Endothelial cell of umbilical vein (primary cell): ENCODE data around the gene UBE2I. TPM values are rescaled to one million over a fixed set of nuclear protein-coding genes. Genes with fewer than 3 reads are reported as not detected.

Source experiments
- BruUV-seq: library from RNA; stranded (reverse); fragments of 400-500 nt; replicated peaks from 2 replicates; lab custom pipeline; 2021; lab: Mats Ljungman, UMichigan
- CTCF ChIA-PET: fragments of 300-600, 350-600 bp; sonication (Branson Sonifier 250); formaldehyde crosslinking; loops from one replicate; lab custom pipeline; 2021; ENCODE audit warnings: antibody characterized with exemption, inconsistent platforms; lab: Charles Lee
- POLR2A ChIA-PET: fragments of 300-600, 350-600 bp; sonication (Branson Sonifier 250); formaldehyde crosslinking; loops from one replicate; lab custom pipeline; 2021; ENCODE audit warnings: antibody characterized with exemption, inconsistent platforms; lab: Charles Lee
- DNase-seq: peaks from one replicate; pipeline ENCODE4 v3.0.0-alpha.2; 2011; ENCODE audit warnings: low read depth, low spot score
- FAIRE-seq: peaks from 2 replicates; lab custom pipeline; 2011; peaks lifted over from hg19 to GRCh38; lab: Jason Lieb, UNC
- H2AFZ ChIP-seq: 2 replicates; pipeline ENCODE4 v1.6.0; 2012; ENCODE audit warnings: low read depth, low read length, control low read depth, inconsistent platforms
- H3K27ac ChIP-seq: 2 replicates; pipeline ENCODE4 v1.5.1; 2011; ENCODE audit warnings: low read depth, mild to moderate bottlenecking, control low read depth, low read length, moderate library complexity; ENCODE audit not compliant: insufficient read depth
- H3K27me3 ChIP-seq, 2 experiments: 2 replicates each; pipeline versions ENCODE4 v1.6.0 to v1.6.1; 2011; ENCODE audit warnings: low read length in 2 of 2, mixed read lengths in 1 of 2; ENCODE audit not compliant: control insufficient read depth in 2 of 2, insufficient read depth in 2 of 2
- H3K36me3 ChIP-seq, 2 experiments: 2 replicates in 1 of 2; 3 replicates in 1 of 2; pipeline ENCODE4 v1.5.1; 2011; ENCODE audit warnings: low read length in 2 of 2, mild to moderate bottlenecking in 1 of 2, moderate library complexity in 1 of 2; ENCODE audit not compliant: control insufficient read depth in 2 of 2, insufficient read depth in 2 of 2; ENCODE audit errors: extremely low read depth in 1 of 2
- H3K4me1 ChIP-seq: 3 replicates; pipeline ENCODE4 v1.5.1; 2011; ENCODE audit warnings: mild to moderate bottlenecking, low read length; ENCODE audit not compliant: control insufficient read depth, insufficient read depth; ENCODE audit errors: extremely low read depth
- H3K4me2 ChIP-seq: 2 replicates; pipeline ENCODE4 v1.6.1; 2011; ENCODE audit warnings: low read length, control low read depth, mixed read lengths; ENCODE audit not compliant: insufficient read depth
- H3K4me3 ChIP-seq, 3 experiments: fragments of 200-600 bp in 1 of 3; sonication (generic), shearing (Covaris generic) in 1 of 3; replicated peaks in 1 of 3; 2 replicates each; pipeline ENCODE4 v1.5.1; 2011 to 2016; ENCODE audit warnings: control low read depth in 3 of 3, low read length in 3 of 3, mild to moderate bottlenecking in 2 of 3, inconsistent platforms in 1 of 3, low read depth in 1 of 3, moderate library complexity in 1 of 3; ENCODE audit not compliant: insufficient read depth in 1 of 3
- H3K79me2 ChIP-seq: 2 replicates; pipeline ENCODE4 v1.6.0; 2012; ENCODE audit warnings: low read length, inconsistent platforms; ENCODE audit not compliant: control insufficient read depth, insufficient read depth
- H3K9ac ChIP-seq: replicated peaks from 2 replicates; pipeline ENCODE3; 2011; ENCODE audit warnings: low read length, control low read depth; ENCODE audit not compliant: insufficient read depth; ENCODE audit errors: extremely low read depth
- H3K9me1 ChIP-seq: replicated peaks from 3 replicates; pipeline ENCODE4 v1.6.0; 2011; ENCODE audit warnings: mild to moderate bottlenecking, low read length; ENCODE audit not compliant: control insufficient read depth, insufficient read depth; ENCODE audit errors: extremely low read depth
- H3K9me3 ChIP-seq: replicated peaks from 2 replicates; pipeline ENCODE4 v1.5.1; 2012; ENCODE audit warnings: low read length, inconsistent platforms; ENCODE audit not compliant: control insufficient read depth, insufficient read depth
- H4K20me1 ChIP-seq: replicated peaks from 2 replicates; pipeline ENCODE3; 2011; ENCODE audit warnings: mild to moderate bottlenecking, low read length; ENCODE audit not compliant: control insufficient read depth, insufficient read depth; ENCODE audit errors: extremely low read depth
- EZH2 ChIP-seq: IDR thresholded peaks from 2 replicates; pipeline ENCODE4 v1.6.1; 2012; ENCODE audit warnings: borderline replicate concordance, low read depth, mild to moderate bottlenecking, moderate library complexity, low read length, inconsistent platforms; ENCODE audit not compliant: severe bottlenecking
- FOS ChIP-seq: IDR thresholded peaks from 2 replicates; pipeline ENCODE4 v1.6.1; 2011; ENCODE audit warnings: mild to moderate bottlenecking, low read length, moderate library complexity, borderline replicate concordance; ENCODE audit not compliant: insufficient read depth
- GATA2 ChIP-seq: IDR thresholded peaks from 2 replicates; pipeline ENCODE4 v1.7.0; 2011; ENCODE audit warnings: low read depth, mild to moderate bottlenecking, moderate library complexity, mixed read lengths, low read length; ENCODE audit not compliant: insufficient read length, insufficient read depth
- JUN ChIP-seq: IDR thresholded peaks from 2 replicates; pipeline ENCODE4 v1.6.1; 2011; ENCODE audit warnings: borderline replicate concordance, low read depth; ENCODE audit not compliant: insufficient read length, insufficient read depth
- MAX ChIP-seq: IDR thresholded peaks from 2 replicates; pipeline ENCODE4 v1.6.1; 2011; ENCODE audit not compliant: insufficient read depth, insufficient read length
- MYC ChIP-seq: IDR thresholded peaks from one replicate; pipeline ENCODE4 v1.6.1; 2011; ENCODE audit warnings: mild to moderate bottlenecking, low read depth, low read length
- POLR2A ChIP-seq: IDR thresholded peaks from 2 replicates; pipeline ENCODE4 v1.6.1; 2012; ENCODE audit warnings: low read depth, mild to moderate bottlenecking, control low read depth, low read length
- POLR2AphosphoS5 ChIP-seq: IDR thresholded peaks from 2 replicates; pipeline ENCODE4 v1.6.1; 2012; ENCODE audit warnings: low read depth, mild to moderate bottlenecking, control low read depth, low read length, moderate library complexity; ENCODE audit not compliant: insufficient read depth
- dilution Hi-C: fragments of 300-500 bp; cut with MboI; formaldehyde crosslinking; loops from one replicate; pipeline ENCODE4 v1.15.0; 2019; ENCODE audit warnings: low sequenced_read_pairs; ENCODE audit not compliant: extremely low pct_ligation_motif_present
- intact Hi-C: fragments of 100-400 bp; cut with micrococcal nuclease; formaldehyde crosslinking; loops from one replicate; pipeline ENCODE4 v1.10.0; 2022
- polyA plus RNA-seq, 4 experiments: library from polyadenylated mRNA; depleted of rRNA in 3 of 4; stranded (reverse) in 3 of 4; unstranded in 1 of 4; fragments of >200 nt; gene quantifications; 2 replicates each; pipeline versions ENCODE4 v1.2.1 to v1.2.3, GENCODE V29; 2011 to 2012; ENCODE audit warnings: missing spikeins in 1 of 4
- total RNA-seq: library from RNA; stranded (reverse); gene quantifications from 2 replicates; pipeline ENCODE4 v1.2.3, GENCODE V29; 2021
- TF ChIP-seq, protein P1 (sequence below), 2 donors: IDR thresholded peaks; 1 replicate in 1 of 2; 2 replicates in 1 of 2; pipeline ENCODE4 v1.5.1; 2011; ENCODE audit warnings: low read length in 2 of 2, mild to moderate bottlenecking in 2 of 2, moderate library complexity in 2 of 2, control low read depth in 1 of 2, inconsistent platforms in 1 of 2, low read depth in 1 of 2; ENCODE audit not compliant: insufficient read depth in 1 of 2; ENCODE audit errors: extremely low read depth in 1 of 2

UBE2I gene
- total and polyA plus RNA-seq, 2 donors (not counting 3 experiments of a cell fraction or from before 2014, with no cell fraction given): 122 to 233 TPM

DNA sequence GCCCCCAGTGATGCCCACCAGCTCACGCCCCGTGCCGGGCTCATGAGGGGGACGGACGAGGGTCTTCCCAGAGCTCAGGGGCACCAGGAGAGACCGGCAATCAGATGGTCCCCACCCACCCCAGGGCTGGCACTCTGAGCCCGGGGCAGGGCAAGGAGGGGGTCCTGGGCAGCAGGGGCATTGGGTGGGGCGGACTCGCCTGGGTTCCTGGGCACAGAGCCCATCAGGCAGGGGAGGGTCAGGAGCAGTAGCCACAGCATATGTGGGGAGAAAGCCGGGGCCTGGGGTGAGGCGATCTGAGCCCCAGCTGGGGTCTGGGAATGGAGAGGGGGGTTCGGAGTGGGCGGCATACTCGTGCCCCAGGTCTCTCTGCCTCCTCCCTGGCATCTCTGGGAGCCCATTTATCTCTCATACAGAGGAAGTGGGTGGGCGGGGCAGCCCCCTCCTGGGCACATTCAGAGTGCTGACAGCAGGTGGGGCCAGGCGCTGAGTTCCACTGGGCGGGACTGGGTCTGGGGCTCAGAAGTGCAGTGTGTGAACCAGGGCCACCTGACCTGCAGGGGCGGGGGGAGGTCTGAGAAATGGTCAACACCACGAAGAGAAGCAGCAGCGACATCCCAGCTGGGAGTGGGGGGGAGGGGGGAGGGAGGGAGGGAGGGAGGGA lies 20.5 kb upstream of the UBE2I start:
- DNase-seq (no peak), FAIRE-seq (no peak)
- no TSS peak for BruUV-seq
- no peaks in the 10 kb centered on the region for H3K9me3 ChIP-seq
- H3K4me3 ChIP-seq: no peak overlapping the region
- H3K4me2 ChIP-seq: no peak overlapping the region
- H3K36me3 ChIP-seq: no peaks in the 10 kb centered on the region
- intact Hi-C loops: no loop called here
- H3K27me3 ChIP-seq: peaks cover 17 to 18% of the 10 kb centered on the region in 2 experiments
- H3K9ac ChIP-seq: no peak overlapping the region
- no peaks in the 10 kb centered on the region for H3K79me2 ChIP-seq
- ChIA-PET CTCF (interaction anchor here (0.6 to 0.8 kb wide), 2 partner anchors 12 to 16 kb away, joined by 3 read pairs; no protein-coding TSS in a partner anchor), POLR2A (no interaction called here)
- dilution Hi-C loops: no loop called here
- no peaks in the 10 kb centered on the region for H4K20me1 ChIP-seq
- no peak for TF ChIP-seq MAX
- TF ChIP-seq EZH2: no peak
- no peak for TF ChIP-seq GATA2
- TF ChIP-seq FOS: no peak
- TF ChIP-seq POLR2A: no peak
- no peak for TF ChIP-seq JUN
- TF ChIP-seq MYC: no peak
- no peak for TF ChIP-seq POLR2AphosphoS5
- TF ChIP-seq, protein P1, sequence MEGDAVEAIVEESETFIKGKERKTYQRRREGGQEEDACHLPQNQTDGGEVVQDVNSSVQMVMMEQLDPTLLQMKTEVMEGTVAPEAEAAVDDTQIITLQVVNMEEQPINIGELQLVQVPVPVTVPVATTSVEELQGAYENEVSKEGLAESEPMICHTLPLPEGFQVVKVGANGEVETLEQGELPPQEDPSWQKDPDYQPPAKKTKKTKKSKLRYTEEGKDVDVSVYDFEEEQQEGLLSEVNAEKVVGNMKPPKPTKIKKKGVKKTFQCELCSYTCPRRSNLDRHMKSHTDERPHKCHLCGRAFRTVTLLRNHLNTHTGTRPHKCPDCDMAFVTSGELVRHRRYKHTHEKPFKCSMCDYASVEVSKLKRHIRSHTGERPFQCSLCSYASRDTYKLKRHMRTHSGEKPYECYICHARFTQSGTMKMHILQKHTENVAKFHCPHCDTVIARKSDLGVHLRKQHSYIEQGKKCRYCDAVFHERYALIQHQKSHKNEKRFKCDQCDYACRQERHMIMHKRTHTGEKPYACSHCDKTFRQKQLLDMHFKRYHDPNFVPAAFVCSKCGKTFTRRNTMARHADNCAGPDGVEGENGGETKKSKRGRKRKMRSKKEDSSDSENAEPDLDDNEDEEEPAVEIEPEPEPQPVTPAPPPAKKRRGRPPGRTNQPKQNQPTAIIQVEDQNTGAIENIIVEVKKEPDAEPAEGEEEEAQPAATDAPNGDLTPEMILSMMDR (IDR thresholded peaks at IDR 0.05; ENCODE audit: extremely low read depth in 1 of 2, insufficient read depth in 1 of 2, low read depth in 1 of 2, low read length in 2 of 2): no peak
- H2AFZ ChIP-seq: no peak overlapping the region
- no peaks in the 10 kb centered on the region for H3K4me1 ChIP-seq
- no peak overlapping the region for H3K27ac ChIP-seq
- no peaks in the 10 kb centered on the region for H3K9me1 ChIP-seq
